Skeletal muscle satellite cell (primary cell): ENCODE data around the gene HPCAL1.
"Not testable (repeated sequence)": the region's sequence is repeated elsewhere in the genome, so short reads cannot be mapped to it uniquely, and the experiment has no call there.

Experiments used
- H3K27me3 ChIP-seq: 2 replicates; pipeline ENCODE4 v1.7.0; 2013; ENCODE audit warnings: low read length; ENCODE audit not compliant: control insufficient read depth, insufficient read depth
- H3K36me3 ChIP-seq: 2 replicates; pipeline ENCODE4 v1.7.0; 2013; ENCODE audit warnings: mild to moderate bottlenecking, control low read depth, low read length; ENCODE audit not compliant: insufficient read depth
- H3K4me1 ChIP-seq: 2 replicates; pipeline ENCODE4 v1.7.0; 2013; ENCODE audit warnings: low read length; ENCODE audit not compliant: control insufficient read depth, insufficient read depth
- H3K4me2 ChIP-seq: 2 replicates; pipeline ENCODE4 v1.7.0; 2013; ENCODE audit warnings: mild to moderate bottlenecking, low read length
- H3K4me3 ChIP-seq: 2 replicates; pipeline ENCODE4 v1.7.0; 2013; ENCODE audit warnings: low read length
- H3K9ac ChIP-seq: 2 replicates; pipeline ENCODE4 v1.7.0; 2013; ENCODE audit warnings: mild to moderate bottlenecking, low read depth, low read length, moderate library complexity
- H3K9me3 ChIP-seq: replicated peaks from 2 replicates; pipeline ENCODE4 v1.7.0; 2013; ENCODE audit warnings: mild to moderate bottlenecking, control low read depth, low read length

HPCAL1 gene

GRCh38 chr2:10454505-10454904, 151.8 kb downstream of the HPCAL1 start:
- Histone ChIP-seq H3K4me2 (no peak overlapping the region), H3K9ac (peak overlapping the region; percentile 4), H3K36me3 (no peaks in the 10 kb centered on the region), H3K9me3 (no peaks in the 10 kb centered on the region), H3K27me3 (no peaks in the 10 kb centered on the region), H3K4me3 (no peak overlapping the region), H3K4me1 (peaks cover 40% of the 10 kb centered on the region)

DNA sequence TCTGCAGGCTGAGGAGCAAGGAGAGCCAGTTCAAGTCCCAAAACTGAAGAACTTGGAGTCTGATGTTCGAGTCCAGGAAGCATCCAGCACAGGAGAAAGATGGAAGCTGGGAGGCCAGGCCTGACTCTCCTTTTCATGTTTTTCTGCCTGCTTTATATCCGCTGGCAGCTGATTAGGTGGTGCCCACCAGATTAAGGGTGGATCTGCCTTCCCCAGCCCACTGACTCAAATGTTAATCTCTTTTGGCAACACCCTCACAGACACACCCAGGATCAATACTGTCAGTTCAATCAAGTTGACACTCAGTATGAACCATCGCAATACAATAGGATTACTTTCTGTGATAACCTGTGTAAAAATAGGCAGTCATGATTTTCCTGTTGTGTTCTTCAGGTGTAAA, 154.5 kb downstream of the HPCAL1 start:
- not testable (repeated sequence) for H3K9ac ChIP-seq, H3K9me3 ChIP-seq, H3K36me3 ChIP-seq, H3K27me3 ChIP-seq, H3K4me2 ChIP-seq, H3K4me3 ChIP-seq
- peaks cover 22% of the 10 kb centered on the region for H3K4me1 ChIP-seq

GRCh38 chr2:10457846-10458598, 155.3 kb downstream of the HPCAL1 start:
- Histone ChIP-seq H3K4me1 (peaks cover 20% of the 10 kb centered on the region), H3K4me3 (no peak overlapping the region), H3K9ac (no peak overlapping the region), H3K4me2 (peak overlapping the region; percentile 32), H3K36me3 (no peaks in the 10 kb centered on the region), H3K27me3 (peaks cover 6% of the 10 kb centered on the region), H3K9me3 (no peaks in the 10 kb centered on the region)

- no peaks in the 10 kb centered on the region for H3K9me3 ChIP-seq
- H3K27me3 ChIP-seq, result peaks cover 6% of the 10 kb centered on the region
- H3K4me2 ChIP-seq, result no peak overlapping the region
- H3K9ac ChIP-seq, result no peak overlapping the region
- no peak overlapping the region for H3K4me3 ChIP-seq
- peaks cover 10% of the 10 kb centered on the region for H3K4me1 ChIP-seq
- no peaks in the 10 kb centered on the region for H3K36me3 ChIP-seq
Observed at GRCh38 chr2:10460366-10460796, 157.7 kb downstream of the HPCAL1 start.

DNA sequence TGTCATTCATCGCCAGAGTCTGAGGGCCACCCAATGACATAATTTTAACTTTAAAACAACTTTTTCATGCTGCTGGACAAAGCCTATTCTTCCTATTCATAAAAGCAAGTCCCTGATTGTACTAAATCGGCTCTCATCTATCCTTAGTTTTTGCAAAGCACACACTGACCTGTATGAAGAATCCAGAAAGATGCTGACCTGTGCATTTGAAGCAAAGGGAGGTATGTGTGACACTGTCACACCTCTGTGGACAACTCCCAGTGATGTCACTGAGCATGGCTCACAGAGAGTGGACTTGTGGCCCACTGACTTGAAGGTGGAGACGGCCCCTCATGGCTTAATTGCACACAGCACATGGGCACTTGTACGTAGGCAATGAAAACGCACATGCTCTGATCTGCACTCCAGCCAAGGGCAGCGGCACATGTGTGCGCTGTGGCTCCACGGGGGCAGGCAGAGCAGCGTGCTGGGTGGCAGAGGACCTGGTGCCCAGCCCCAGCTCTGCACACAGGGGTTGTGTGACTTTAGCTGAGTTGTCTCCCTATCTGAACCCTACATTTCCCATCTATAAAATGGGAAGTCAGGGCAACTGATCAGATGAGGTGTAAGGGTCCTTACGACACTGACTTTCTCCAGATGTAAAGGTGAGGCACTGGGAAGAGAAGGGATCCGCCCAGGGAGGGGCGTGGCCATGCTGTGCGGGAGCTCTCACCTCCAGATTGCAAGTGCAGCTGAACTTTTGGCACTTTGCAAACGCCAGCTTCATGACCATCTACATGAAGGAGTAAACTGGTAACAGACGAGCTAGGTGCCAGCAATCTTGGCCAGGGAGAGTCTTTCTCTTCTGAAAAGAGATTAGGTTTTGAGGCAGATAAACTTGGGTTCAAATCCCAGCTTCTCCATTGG, 159.7 kb downstream of the HPCAL1 start:
- Histone ChIP-seq H3K4me1 (peaks cover 10% of the 10 kb centered on the region), H3K9me3 (no peaks in the 10 kb centered on the region), H3K27me3 (peaks cover 13% of the 10 kb centered on the region), H3K36me3 (no peaks in the 10 kb centered on the region), H3K4me3 (no peak overlapping the region), H3K4me2 (no peak overlapping the region), H3K9ac (no peak overlapping the region)

GRCh38 chr2:10465910-10466309, 163.2 kb downstream of the HPCAL1 start:
- H3K4me2 ChIP-seq, result no peak overlapping the region
- H3K9ac ChIP-seq, result no peak overlapping the region
- H3K9me3 ChIP-seq, result no peaks in the 10 kb centered on the region
- H3K36me3 ChIP-seq, result no peaks in the 10 kb centered on the region
- peaks cover 19% of the 10 kb centered on the region for H3K27me3 ChIP-seq
- H3K4me3 ChIP-seq, result no peak overlapping the region
- H3K4me1 ChIP-seq, result no peaks in the 10 kb centered on the region

DNA sequence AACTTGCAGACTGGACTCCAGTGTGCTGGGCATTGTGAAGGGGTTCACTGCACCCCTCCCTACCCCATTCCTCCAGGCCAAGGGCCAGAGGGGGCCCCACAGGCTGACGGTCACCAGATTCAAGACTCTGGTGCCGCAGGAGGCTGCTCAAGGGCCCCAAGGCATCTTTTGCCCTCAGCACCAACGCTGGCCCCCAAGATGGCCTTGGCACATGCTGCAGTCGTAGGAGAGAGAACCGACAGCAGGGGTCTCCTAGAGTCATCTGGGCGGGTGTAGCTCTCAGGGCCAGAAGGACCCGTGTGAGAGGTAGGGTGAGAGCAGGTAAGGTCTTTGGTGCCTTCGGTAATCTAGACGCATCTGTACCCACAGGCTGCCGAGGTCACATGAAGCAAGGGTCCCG, 164.1 kb downstream of the HPCAL1 start:
- Histone ChIP-seq H3K27me3 (peaks cover 20% of the 10 kb centered on the region), H3K4me2 (no peak overlapping the region), H3K9ac (no peak overlapping the region), H3K4me1 (no peaks in the 10 kb centered on the region), H3K4me3 (no peak overlapping the region), H3K9me3 (no peaks in the 10 kb centered on the region), H3K36me3 (no peaks in the 10 kb centered on the region)

DNA sequence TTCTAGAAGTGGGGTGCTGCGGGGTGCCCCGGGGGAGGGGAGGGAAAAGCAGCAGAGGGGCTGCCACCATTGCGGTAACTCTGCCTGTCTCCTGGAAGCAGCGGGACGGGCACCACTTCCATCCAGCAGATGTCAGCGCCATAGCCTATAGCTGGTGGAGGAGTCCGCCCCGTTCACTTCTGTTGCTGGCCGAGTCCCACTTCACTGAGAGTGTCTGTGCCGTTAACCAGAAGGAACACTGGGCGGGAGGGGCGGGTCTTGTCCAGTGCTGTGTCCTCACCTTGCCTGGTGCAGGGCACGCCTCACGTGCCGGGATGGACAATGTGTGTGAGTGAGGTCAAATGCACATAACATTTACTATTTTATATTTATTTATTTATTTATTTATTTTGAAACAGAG, 164.7 kb downstream of the HPCAL1 start:
- H3K36me3 ChIP-seq, result no peaks in the 10 kb centered on the region
- H3K4me3 ChIP-seq, result no peak overlapping the region
- peaks cover 20% of the 10 kb centered on the region for H3K27me3 ChIP-seq
- no peak overlapping the region for H3K4me2 ChIP-seq
- H3K4me1 ChIP-seq, result no peaks in the 10 kb centered on the region
- H3K9ac ChIP-seq, result no peak overlapping the region
- H3K9me3 ChIP-seq, result no peaks in the 10 kb centered on the region

DNA sequence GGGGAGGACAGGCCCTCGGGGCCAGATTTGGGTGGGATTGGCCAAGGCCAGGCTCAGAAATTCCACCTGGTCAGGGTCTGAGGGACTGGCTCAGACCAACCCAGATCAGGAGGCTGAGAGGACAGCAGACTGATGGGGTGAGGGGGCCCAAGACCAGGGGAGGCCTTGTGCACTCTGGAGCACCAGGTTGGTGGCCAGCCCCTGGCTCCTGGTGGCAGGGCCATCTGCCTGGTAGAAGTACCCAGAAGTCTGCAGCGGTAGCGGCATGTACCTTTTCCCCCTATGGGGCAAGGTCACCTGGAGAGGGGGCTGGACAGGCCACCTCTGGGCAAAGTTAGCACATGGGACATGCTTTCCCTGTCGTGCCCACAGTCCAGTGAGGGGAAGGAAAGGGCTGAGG, 166.6 kb downstream of the HPCAL1 start:
- Histone ChIP-seq H3K9ac (no peak overlapping the region), H3K4me2 (no peak overlapping the region), H3K4me3 (no peak overlapping the region), H3K27me3 (peaks cover 21% of the 10 kb centered on the region), H3K36me3 (no peaks in the 10 kb centered on the region), H3K9me3 (no peaks in the 10 kb centered on the region), H3K4me1 (no peaks in the 10 kb centered on the region)

GRCh38 chr2:10469955-10470608, 167.4 kb downstream of the HPCAL1 start:
- Histone ChIP-seq H3K4me3 (no peak overlapping the region), H3K9me3 (no peaks in the 10 kb centered on the region), H3K9ac (no peak overlapping the region), H3K4me2 (no peak overlapping the region), H3K27me3 (peaks cover 21% of the 10 kb centered on the region), H3K4me1 (no peaks in the 10 kb centered on the region), H3K36me3 (no peaks in the 10 kb centered on the region)

GRCh38 chr2:10471046-10471571, 168.4 kb downstream of the HPCAL1 start:
- H3K27me3 ChIP-seq, result peaks cover 21% of the 10 kb centered on the region
- no peak overlapping the region for H3K4me2 ChIP-seq
- no peaks in the 10 kb centered on the region for H3K4me1 ChIP-seq
- H3K36me3 ChIP-seq, result no peaks in the 10 kb centered on the region
- no peaks in the 10 kb centered on the region for H3K9me3 ChIP-seq
- no peak overlapping the region for H3K9ac ChIP-seq
- no peak overlapping the region for H3K4me3 ChIP-seq
